WTC11 (cell line): ENCODE data around the gene CLDN14.

Experiments
- CREB1 ChIP-seq: sonication (generic); formaldehyde crosslinking; IDR thresholded peaks from 2 replicates; pipeline ENCODE4 v1.8.0; 2023; ENCODE audit warnings: mild to moderate bottlenecking, missing genetic modification reagents
- ESRRA ChIP-seq: sonication (generic); formaldehyde crosslinking; IDR thresholded peaks from 2 replicates; pipeline ENCODE4 v1.8.1; 2022; ENCODE audit warnings: mild to moderate bottlenecking, missing genetic modification reagents, borderline replicate concordance
- ZNF232 ChIP-seq: sonication (generic); formaldehyde crosslinking; IDR thresholded peaks from 2 replicates; pipeline ENCODE4 v1.8.0; 2022; ENCODE audit warnings: mild to moderate bottlenecking, missing genetic modification reagents
- TF ChIP-seq, protein P1 (sequence below): fragments of 200-600 bp; IDR thresholded peaks from 2 replicates; pipeline ENCODE4 v1.8.0; 2022; ENCODE audit warnings: antibody characterized with exemption
- TF ChIP-seq, protein P2 (sequence below): sonication (generic); formaldehyde crosslinking; IDR thresholded peaks from 2 replicates; pipeline ENCODE4 v1.8.1; 2022; ENCODE audit warnings: low read depth, missing genetic modification reagents, borderline replicate concordance

DNA sequence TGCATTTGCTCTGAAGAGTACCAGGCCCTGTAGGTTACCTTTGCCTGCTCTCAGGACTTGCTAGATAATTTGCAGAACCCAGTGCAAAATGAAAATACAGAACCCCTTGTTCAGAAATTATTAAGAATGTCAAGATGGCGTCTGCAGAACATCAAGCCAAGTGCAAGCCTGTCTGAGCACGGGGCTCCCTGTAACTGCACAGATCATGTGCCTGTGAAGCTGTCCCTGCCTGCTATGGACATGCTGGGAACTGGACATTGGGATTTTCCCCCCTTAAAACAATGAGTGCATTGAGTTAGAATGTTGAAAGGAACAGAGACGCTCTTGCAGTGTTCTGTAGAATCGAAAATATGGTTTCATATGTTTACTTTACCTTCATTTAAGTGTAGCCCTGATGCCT is 2.9 kb downstream of the CLDN14 start:
- TF ChIP-seq CREB1 (CRISPR knock-in tag) (no peak), ESRRA (CRISPR knock-in tag) (no peak), ZNF232 (no peak)
- TF ChIP-seq, protein P1, sequence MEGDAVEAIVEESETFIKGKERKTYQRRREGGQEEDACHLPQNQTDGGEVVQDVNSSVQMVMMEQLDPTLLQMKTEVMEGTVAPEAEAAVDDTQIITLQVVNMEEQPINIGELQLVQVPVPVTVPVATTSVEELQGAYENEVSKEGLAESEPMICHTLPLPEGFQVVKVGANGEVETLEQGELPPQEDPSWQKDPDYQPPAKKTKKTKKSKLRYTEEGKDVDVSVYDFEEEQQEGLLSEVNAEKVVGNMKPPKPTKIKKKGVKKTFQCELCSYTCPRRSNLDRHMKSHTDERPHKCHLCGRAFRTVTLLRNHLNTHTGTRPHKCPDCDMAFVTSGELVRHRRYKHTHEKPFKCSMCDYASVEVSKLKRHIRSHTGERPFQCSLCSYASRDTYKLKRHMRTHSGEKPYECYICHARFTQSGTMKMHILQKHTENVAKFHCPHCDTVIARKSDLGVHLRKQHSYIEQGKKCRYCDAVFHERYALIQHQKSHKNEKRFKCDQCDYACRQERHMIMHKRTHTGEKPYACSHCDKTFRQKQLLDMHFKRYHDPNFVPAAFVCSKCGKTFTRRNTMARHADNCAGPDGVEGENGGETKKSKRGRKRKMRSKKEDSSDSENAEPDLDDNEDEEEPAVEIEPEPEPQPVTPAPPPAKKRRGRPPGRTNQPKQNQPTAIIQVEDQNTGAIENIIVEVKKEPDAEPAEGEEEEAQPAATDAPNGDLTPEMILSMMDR = no peak
- TF ChIP-seq, protein P2, sequence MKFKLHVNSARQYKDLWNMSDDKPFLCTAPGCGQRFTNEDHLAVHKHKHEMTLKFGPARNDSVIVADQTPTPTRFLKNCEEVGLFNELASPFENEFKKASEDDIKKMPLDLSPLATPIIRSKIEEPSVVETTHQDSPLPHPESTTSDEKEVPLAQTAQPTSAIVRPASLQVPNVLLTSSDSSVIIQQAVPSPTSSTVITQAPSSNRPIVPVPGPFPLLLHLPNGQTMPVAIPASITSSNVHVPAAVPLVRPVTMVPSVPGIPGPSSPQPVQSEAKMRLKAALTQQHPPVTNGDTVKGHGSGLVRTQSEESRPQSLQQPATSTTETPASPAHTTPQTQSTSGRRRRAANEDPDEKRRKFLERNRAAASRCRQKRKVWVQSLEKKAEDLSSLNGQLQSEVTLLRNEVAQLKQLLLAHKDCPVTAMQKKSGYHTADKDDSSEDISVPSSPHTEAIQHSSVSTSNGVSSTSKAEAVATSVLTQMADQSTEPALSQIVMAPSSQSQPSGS = no peak
